DOHH2 (cell line): ENCODE results near the gene PIK3CG.

Source experiments
- EZH2phosphoT487 ChIP-seq: fragments of 200-600 bp; sonication (generic); IDR thresholded peaks from 2 replicates; pipeline ENCODE4 v1.6.1; 2017; ENCODE audit warnings: borderline replicate concordance, mild to moderate bottlenecking, antibody characterized with exemption, low read length, moderate library complexity, mixed read lengths
- TF ChIP-seq, protein P1 (sequence below): fragments of 200-600 bp; sonication (generic); IDR thresholded peaks from one replicate; pipeline ENCODE4 v1.5.1; 2014; ENCODE audit warnings: antibody characterized with exemption, mild to moderate bottlenecking, low read depth, low read length; ENCODE audit not compliant: poor library complexity, severe bottlenecking

DNA sequence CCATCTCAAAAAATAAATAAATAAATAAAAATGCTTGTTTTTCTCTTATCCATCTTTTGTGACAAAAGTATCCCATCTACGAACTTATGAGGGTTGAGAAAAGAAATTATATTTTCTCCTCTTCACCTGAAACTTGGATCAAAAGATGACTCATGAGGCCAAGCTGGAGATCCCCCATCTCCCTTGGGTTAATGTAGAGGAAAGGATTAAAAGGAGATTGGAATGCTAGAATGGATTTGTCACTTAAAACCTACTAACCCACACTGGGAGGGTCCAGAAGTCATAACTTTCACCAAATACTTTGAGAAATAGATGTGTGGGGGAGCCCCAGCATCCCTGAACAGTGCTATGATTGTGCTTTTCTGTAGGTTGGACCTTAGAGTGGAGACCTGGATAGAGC is 46.3 kb upstream of the PIK3CG start:
- TF ChIP-seq, protein P1, sequence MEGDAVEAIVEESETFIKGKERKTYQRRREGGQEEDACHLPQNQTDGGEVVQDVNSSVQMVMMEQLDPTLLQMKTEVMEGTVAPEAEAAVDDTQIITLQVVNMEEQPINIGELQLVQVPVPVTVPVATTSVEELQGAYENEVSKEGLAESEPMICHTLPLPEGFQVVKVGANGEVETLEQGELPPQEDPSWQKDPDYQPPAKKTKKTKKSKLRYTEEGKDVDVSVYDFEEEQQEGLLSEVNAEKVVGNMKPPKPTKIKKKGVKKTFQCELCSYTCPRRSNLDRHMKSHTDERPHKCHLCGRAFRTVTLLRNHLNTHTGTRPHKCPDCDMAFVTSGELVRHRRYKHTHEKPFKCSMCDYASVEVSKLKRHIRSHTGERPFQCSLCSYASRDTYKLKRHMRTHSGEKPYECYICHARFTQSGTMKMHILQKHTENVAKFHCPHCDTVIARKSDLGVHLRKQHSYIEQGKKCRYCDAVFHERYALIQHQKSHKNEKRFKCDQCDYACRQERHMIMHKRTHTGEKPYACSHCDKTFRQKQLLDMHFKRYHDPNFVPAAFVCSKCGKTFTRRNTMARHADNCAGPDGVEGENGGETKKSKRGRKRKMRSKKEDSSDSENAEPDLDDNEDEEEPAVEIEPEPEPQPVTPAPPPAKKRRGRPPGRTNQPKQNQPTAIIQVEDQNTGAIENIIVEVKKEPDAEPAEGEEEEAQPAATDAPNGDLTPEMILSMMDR: no peak
- TF ChIP-seq EZH2phosphoT487: no peak
